GM21786 (cell line): ENCODE results near the gene PCED1B.
"Not testable (repeated sequence)": the region's sequence is repeated elsewhere in the genome, so short reads cannot be mapped to it uniquely, and the experiment has no call there.

Experiments
- ATAC-seq: cut with Tn5 transposase; IDR thresholded peaks from one replicate; pipeline ENCODE4 v1.9.1; 2021; ENCODE audit not compliant: unreplicated experiment

PCED1B gene

GRCh38 chr12:47205532-47206449 is 126.4 kb downstream of the PCED1B start:
- ATAC-seq: no peak

GRCh38 chr12:47206450-47207339 is 127.3 kb downstream of the PCED1B start:
- peak; percentile 1 for ATAC-seq

GRCh38 chr12:47207340-47207717 is 127.9 kb downstream of the PCED1B start:
- ATAC-seq: peak; percentile 65

- ATAC-seq: peak; percentile 66
Observed at GRCh38 chr12:47207829-47208248, 128.4 kb downstream of the PCED1B start.

GRCh38 chr12:47209014-47209413 is 129.6 kb downstream of the PCED1B start:
- ATAC-seq: no peak

- no peak for ATAC-seq
Observed at GRCh38 chr12:47210776-47211175, 131.4 kb downstream of the PCED1B start.

GRCh38 chr12:47212701-47213039 is 133.2 kb downstream of the PCED1B start:
- no peak for ATAC-seq

GRCh38 chr12:47213396-47213795 is 134.0 kb downstream of the PCED1B start:
- no peak for ATAC-seq

- ATAC-seq: no peak
Observed at GRCh38 chr12:47214001-47214619, 134.7 kb downstream of the PCED1B start.

- ATAC-seq: no peak
Observed at GRCh38 chr12:47214771-47215170, 135.3 kb downstream of the PCED1B start.

GRCh38 chr12:47216150-47216677 is 136.8 kb downstream of the PCED1B start:
- ATAC-seq: peak; percentile 63

GRCh38 chr12:47217595-47217869 is 138.1 kb downstream of the PCED1B start:
- ATAC-seq: not testable (repeated sequence)

- ATAC-seq: peak; percentile 34
Observed at GRCh38 chr12:47218191-47218654, 138.8 kb downstream of the PCED1B start.

- ATAC-seq: no peak
Observed at GRCh38 chr12:47219243-47219642, 139.8 kb downstream of the PCED1B start.

- no peak for ATAC-seq
Observed at GRCh38 chr12:47221256-47222023, 142.0 kb downstream of the PCED1B start.

GRCh38 chr12:47222520-47223030 is 143.2 kb downstream of the PCED1B start:
- no peak for ATAC-seq

GRCh38 chr12:47223031-47223847 is 143.8 kb downstream of the PCED1B start:
- ATAC-seq: peak; percentile 32

GRCh38 chr12:47223848-47224213 is 144.4 kb downstream of the PCED1B start:
- peak; percentile 41 for ATAC-seq

- no peak for ATAC-seq
Observed at GRCh38 chr12:47224563-47225133, 145.2 kb downstream of the PCED1B start.
